ENCODE data around the gene MAP3K7CL. TPM values are rescaled to one million over a fixed set of nuclear protein-coding genes. Genes with fewer than 3 reads are reported as not detected.

Gene MAP3K7CL
- total RNA-seq, 6 donors from 2014 or later = 3.5 to 9.4 (median 5.9) TPM

DNA sequence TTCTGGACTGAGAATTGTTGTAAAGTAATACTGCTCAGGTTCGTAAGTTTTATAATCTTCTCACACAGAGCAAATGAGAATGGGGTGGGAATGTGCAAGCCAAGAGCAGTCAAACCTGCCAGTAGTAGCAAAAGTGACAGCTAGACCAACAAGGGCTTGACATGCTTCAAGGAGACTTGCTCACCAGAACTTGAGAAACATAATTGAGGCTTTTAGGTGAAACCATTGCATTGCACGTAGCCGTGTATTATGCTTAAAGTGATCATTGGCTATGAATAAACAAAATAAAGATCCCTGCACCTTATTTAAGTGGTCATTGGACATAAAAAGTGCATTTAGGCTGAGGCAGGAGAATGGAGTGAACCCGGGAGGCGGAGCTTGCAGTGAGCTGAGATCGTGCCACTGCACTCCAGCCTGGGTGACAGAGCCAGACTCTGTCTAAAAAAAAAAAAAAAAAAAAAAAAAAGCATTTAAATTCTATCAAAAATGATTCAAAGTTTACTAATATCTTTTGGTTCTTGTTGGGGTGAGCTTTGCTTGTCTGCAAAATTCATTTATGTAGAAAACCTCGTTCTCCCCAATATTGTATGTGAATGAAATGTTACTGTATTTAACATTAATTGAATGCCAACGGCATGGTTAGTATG is 45.2 kb upstream of the MAP3K7CL start:
- WGBS, 2 donors = 82 to 83% methylated on average over 8 of the region's 8 CpGs
- H3K9me3 ChIP-seq = no peaks in the 10 kb centered on the region
- TF ChIP-seq, protein P1, sequence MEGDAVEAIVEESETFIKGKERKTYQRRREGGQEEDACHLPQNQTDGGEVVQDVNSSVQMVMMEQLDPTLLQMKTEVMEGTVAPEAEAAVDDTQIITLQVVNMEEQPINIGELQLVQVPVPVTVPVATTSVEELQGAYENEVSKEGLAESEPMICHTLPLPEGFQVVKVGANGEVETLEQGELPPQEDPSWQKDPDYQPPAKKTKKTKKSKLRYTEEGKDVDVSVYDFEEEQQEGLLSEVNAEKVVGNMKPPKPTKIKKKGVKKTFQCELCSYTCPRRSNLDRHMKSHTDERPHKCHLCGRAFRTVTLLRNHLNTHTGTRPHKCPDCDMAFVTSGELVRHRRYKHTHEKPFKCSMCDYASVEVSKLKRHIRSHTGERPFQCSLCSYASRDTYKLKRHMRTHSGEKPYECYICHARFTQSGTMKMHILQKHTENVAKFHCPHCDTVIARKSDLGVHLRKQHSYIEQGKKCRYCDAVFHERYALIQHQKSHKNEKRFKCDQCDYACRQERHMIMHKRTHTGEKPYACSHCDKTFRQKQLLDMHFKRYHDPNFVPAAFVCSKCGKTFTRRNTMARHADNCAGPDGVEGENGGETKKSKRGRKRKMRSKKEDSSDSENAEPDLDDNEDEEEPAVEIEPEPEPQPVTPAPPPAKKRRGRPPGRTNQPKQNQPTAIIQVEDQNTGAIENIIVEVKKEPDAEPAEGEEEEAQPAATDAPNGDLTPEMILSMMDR (IDR thresholded peaks at IDR 0.05) = no peak
- TF ChIP-seq POLR2A (IDR thresholded peaks at IDR 0.05) (no peak), EP300 (IDR thresholded peaks at IDR 0.05) (no peak), POLR2AphosphoS5 (IDR thresholded peaks at IDR 0.05) (no peak)
- ATAC-seq (ENCODE audit: low FRiP score in 2 of 2) = no peak
- DNase-seq = no peak
- H3K36me3 ChIP-seq = no peaks in the 10 kb centered on the region
- peaks cover 1 to 13% (median 7%) of the 10 kb centered on the region in 4 donors for H3K4me1 ChIP-seq
- H3K27ac ChIP-seq = no peak overlapping the region
- no peaks in the 10 kb centered on the region for H3K27me3 ChIP-seq
- no peak overlapping the region for H3K4me3 ChIP-seq

DNA sequence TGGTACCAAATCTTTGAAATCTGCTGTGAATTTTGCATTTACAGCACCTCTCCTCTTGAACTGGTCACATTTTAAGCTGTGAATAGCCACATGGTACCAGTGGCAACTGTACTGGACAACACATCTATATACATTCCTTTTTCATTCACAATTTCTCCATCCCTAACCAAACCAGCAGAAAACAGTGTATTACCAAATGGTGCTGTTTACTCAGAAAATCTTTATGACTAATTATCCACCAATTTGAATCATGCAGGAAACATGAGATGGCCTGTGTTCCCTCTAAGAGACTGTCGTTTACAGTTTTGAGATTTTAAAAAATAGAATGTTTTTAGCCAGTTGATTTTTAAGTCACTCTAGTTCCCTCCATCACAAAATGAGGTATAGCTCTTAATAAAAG is 39.4 kb upstream of the MAP3K7CL start:
- 50 to 74% methylated on average over 1 of the region's 1 CpG for WGBS, 2 donors
- no peak overlapping the region for H3K27ac ChIP-seq
- H3K4me1 ChIP-seq = peaks cover 0 to 6% (median 2%) of the 10 kb centered on the region in 4 donors
- no peak overlapping the region for H3K4me3 ChIP-seq
- H3K9me3 ChIP-seq = no peaks in the 10 kb centered on the region
- TF ChIP-seq POLR2A (IDR thresholded peaks at IDR 0.05) (no peak), EP300 (IDR thresholded peaks at IDR 0.05) (no peak), POLR2AphosphoS5 (IDR thresholded peaks at IDR 0.05) (no peak)
- TF ChIP-seq, protein P1 (IDR thresholded peaks at IDR 0.05) = no peak
- no peaks in the 10 kb centered on the region for H3K27me3 ChIP-seq
- DNase-seq = no peak
- no peaks in the 10 kb centered on the region for H3K36me3 ChIP-seq
- ATAC-seq (ENCODE audit: low FRiP score in 2 of 2) = no peak

DNA sequence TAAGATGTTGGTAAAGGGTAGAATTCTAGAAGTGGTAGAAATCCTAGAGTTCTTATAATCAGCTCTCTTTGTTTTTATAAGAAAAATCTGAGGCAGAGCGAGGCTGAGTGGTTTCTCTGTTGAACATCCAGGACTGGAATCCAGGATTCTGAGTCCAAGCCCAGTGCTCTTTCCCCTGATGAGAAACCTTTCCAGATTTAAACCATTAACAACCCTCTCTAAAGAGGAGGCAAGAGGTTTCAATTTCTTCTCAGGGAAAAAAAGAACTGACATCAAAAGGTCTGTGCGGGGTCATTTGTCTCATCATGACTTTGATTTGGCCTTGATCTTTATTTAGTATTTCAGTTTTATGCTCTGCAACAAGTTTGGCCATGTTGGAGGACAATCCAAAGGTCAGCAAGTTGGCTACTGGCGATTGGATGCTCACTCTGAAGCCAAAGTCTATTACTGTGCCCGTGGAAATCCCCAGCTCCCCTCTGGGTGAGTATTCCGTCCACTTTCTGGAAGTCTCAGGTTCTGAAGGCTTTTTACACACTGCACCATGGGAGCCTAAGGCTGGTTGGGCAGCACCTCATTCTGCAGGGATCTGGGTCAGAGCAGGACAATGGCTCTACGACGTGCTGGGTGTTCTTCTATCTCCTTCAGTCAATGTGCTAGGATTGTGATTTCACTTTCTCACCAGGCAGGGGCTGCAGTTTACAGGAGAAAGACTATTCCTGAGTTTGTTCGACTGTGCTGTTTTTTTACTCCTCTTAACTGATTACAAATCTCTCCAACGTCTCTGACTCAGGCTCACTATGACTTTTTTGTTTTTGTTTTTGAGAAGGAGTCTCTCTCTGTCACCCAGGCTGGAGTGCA is 38.1 kb upstream of the MAP3K7CL start:
- Histone ChIP-seq H3K27ac (no peak overlapping the region), H3K4me1 (peaks cover 0 to 6% (median 2%) of the 10 kb centered on the region in 4 donors), H3K36me3 (no peaks in the 10 kb centered on the region), H3K9me3 (no peaks in the 10 kb centered on the region), H3K4me3 (no peak overlapping the region), H3K27me3 (no peaks in the 10 kb centered on the region)
- 65 to 73% methylated on average over 9 of the region's 9 CpGs for WGBS, 2 donors
- ATAC-seq (ENCODE audit: low FRiP score in 2 of 2) (peak in 1 of 2 donors; percentile 23), DNase-seq (no peak)
- TF ChIP-seq, protein P1 (IDR thresholded peaks at IDR 0.05) = no peak
- no peak for TF ChIP-seq POLR2A (IDR thresholded peaks at IDR 0.05)
- TF ChIP-seq EP300 (IDR thresholded peaks at IDR 0.05) = no peak
- no peak for TF ChIP-seq POLR2AphosphoS5 (IDR thresholded peaks at IDR 0.05)

DNA sequence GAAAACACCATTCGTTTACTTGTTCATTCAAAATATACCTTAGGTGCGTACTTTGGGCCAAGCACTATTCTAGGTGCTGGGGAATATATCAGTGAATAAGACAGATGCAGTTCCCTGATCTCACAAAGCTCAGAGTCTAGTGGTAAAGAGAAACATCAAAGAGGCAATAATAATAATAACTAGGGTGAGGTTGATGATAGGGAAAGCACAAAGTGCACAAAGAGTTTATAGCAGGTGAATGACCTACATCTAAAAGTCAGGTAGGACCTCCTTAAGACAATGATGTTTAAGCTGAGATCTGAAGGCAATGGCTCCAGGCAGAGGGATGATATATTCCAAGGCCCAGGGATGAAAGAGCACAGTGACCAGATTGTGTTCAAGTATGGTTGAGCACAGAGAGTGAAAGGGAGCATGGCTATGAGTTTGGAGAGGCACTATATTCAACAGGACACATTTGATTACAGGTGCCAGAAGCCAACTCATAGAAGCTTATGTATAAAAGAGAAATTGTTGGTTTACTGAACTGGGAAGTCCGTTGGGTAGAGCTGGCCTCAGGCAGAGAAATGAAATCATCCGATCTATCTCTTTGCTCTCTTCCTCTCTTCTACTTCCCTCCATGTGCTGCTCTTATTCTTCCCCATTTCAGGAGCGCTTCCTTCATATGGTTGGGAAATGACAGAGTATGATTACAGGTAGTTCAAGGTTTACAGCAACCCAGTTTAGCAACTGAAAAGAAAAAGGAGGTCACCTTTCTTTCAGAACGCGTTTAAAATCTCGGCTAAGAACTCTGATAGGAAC is 34.0 kb upstream of the MAP3K7CL start:
- TF ChIP-seq POLR2AphosphoS5 (IDR thresholded peaks at IDR 0.05) (no peak), POLR2A (IDR thresholded peaks at IDR 0.05) (no peak), EP300 (IDR thresholded peaks at IDR 0.05) (no peak)
- TF ChIP-seq, protein P1 (IDR thresholded peaks at IDR 0.05) = no peak
- DNase-seq (no peak), ATAC-seq (ENCODE audit: low FRiP score in 2 of 2) (peak in 1 of 2 donors; percentile 59)
- H3K27ac ChIP-seq = no peak overlapping the region
- WGBS, 2 donors = 74 to 86% methylated on average over 8 of the region's 8 CpGs
- H3K9me3 ChIP-seq = no peaks in the 10 kb centered on the region
- no peaks in the 10 kb centered on the region for H3K4me1 ChIP-seq
- no peaks in the 10 kb centered on the region for H3K36me3 ChIP-seq
- no peaks in the 10 kb centered on the region for H3K27me3 ChIP-seq
- H3K4me3 ChIP-seq = no peak overlapping the region

All from upper lobe of left lung (tissue), 6 donors.